ENCODE measurements around the gene TADA3. TPM values are rescaled to one million over a fixed set of nuclear protein-coding genes. Genes with fewer than 3 reads are reported as not detected.

Gene TADA3
- total and polyA plus RNA-seq, 2 experiments from 2014 or later = 29.1 to 61.7 TPM

DNA sequence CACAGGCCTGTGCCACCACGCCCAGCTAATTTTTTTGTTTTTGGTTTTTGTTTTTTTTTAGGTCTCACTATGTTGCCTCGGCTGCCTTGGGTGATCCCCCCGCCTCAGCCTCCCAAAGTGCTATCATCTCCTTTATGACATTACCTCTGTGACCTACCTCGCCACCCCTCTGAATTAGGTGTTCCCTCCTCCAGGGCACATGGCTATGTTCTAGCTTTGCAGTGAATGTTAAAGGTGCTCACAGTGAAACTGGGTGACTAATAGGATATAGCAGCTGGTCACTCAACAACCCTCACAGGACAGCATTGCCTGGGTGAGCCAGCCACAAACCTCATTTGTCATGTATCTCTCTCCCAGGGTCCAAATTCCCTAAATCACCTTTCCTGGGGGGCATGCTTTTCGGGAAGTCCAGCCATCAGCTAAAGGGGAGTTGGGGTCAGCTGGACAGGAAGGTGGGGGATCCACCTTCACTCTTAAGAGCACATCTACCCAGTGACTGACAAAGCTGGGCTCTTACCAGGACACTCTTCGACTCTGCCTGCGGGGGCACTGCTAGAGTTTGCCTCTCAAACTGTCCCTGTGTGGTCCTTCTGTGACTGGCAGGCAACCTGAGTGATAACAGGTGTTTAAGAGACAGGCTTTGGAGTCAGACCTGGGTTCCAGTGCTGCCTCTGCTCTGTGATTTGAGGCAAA, 16.2 kb upstream of the TADA3 start (continued):
- TF ChIP-seq, protein P1, sequence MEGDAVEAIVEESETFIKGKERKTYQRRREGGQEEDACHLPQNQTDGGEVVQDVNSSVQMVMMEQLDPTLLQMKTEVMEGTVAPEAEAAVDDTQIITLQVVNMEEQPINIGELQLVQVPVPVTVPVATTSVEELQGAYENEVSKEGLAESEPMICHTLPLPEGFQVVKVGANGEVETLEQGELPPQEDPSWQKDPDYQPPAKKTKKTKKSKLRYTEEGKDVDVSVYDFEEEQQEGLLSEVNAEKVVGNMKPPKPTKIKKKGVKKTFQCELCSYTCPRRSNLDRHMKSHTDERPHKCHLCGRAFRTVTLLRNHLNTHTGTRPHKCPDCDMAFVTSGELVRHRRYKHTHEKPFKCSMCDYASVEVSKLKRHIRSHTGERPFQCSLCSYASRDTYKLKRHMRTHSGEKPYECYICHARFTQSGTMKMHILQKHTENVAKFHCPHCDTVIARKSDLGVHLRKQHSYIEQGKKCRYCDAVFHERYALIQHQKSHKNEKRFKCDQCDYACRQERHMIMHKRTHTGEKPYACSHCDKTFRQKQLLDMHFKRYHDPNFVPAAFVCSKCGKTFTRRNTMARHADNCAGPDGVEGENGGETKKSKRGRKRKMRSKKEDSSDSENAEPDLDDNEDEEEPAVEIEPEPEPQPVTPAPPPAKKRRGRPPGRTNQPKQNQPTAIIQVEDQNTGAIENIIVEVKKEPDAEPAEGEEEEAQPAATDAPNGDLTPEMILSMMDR (conservative IDR thresholded peaks at IDR 0.05; ENCODE audit: low read depth in 2 of 2) = peak; percentile 40 to 46; a peak in 3 of 4 replicates
- TF ChIP-seq ZNF331 (CRISPR knock-in tag; IDR thresholded peaks at IDR 0.05; ENCODE audit: low read depth) (no peak), JUNB (IDR thresholded peaks at IDR 0.05; ENCODE audit: unreplicated experiment) (no peak), ZNF114 (CRISPR knock-in tag; IDR thresholded peaks at IDR 0.05) (no peak), NANOG (IDR thresholded peaks at IDR 0.05; ENCODE audit: borderline replicate concordance) (no peak), EZH2phosphoT487 (IDR thresholded peaks at IDR 0.05; ENCODE audit: unreplicated experiment) (no peak), EZH2 (IDR thresholded peaks at IDR 0.05; ENCODE audit: low read depth, unreplicated experiment) (no peak)
- TF ChIP-seq, protein P2, sequence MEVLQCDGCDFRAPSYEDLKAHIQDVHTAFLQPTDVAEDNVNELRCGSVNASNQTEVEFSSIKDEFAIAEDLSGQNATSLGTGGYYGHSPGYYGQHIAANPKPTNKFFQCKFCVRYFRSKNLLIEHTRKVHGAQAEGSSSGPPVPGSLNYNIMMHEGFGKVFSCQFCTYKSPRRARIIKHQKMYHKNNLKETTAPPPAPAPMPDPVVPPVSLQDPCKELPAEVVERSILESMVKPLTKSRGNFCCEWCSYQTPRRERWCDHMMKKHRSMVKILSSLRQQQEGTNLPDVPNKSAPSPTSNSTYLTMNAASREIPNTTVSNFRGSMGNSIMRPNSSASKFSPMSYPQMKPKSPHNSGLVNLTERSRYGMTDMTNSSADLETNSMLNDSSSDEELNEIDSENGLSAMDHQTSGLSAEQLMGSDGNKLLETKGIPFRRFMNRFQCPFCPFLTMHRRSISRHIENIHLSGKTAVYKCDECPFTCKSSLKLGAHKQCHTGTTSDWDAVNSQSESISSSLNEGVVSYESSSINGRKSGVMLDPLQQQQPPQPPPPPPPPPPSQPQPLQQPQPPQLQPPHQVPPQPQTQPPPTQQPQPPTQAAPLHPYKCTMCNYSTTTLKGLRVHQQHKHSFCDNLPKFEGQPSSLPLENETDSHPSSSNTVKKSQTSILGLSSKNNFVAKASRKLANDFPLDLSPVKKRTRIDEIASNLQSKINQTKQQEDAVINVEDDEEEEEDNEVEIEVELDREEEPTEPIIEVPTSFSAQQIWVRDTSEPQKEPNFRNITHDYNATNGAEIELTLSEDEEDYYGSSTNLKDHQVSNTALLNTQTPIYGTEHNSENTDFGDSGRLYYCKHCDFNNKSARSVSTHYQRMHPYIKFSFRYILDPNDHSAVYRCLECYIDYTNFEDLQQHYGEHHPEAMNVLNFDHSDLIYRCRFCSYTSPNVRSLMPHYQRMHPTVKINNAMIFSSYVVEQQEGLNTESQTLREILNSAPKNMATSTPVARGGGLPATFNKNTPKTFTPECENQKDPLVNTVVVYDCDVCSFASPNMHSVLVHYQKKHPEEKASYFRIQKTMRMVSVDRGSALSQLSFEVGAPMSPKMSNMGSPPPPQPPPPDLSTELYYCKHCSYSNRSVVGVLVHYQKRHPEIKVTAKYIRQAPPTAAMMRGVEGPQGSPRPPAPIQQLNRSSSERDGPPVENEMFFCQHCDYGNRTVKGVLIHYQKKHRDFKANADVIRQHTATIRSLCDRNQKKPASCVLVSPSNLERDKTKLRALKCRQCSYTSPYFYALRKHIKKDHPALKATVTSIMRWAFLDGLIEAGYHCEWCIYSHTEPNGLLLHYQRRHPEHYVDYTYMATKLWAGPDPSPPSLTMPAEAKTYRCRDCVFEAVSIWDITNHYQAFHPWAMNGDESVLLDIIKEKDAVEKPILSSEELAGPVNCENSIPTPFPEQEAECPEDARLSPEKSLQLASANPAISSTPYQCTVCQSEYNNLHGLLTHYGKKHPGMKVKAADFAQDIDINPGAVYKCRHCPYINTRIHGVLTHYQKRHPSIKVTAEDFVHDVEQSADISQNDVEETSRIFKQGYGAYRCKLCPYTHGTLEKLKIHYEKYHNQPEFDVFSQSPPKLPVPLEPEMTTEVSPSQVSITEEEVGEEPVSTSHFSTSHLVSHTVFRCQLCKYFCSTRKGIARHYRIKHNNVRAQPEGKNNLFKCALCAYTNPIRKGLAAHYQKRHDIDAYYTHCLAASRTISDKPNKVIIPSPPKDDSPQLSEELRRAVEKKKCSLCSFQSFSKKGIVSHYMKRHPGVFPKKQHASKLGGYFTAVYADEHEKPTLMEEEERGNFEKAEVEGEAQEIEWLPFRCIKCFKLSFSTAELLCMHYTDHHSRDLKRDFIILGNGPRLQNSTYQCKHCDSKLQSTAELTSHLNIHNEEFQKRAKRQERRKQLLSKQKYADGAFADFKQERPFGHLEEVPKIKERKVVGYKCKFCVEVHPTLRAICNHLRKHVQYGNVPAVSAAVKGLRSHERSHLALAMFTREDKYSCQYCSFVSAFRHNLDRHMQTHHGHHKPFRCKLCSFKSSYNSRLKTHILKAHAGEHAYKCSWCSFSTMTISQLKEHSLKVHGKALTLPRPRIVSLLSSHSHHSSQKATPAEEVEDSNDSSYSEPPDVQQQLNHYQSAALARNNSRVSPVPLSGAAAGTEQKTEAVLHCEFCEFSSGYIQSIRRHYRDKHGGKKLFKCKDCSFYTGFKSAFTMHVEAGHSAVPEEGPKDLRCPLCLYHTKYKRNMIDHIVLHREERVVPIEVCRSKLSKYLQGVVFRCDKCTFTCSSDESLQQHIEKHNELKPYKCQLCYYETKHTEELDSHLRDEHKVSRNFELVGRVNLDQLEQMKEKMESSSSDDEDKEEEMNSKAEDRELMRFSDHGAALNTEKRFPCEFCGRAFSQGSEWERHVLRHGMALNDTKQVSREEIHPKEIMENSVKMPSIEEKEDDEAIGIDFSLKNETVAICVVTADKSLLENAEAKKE (CRISPR knock-in tag; IDR thresholded peaks at IDR 0.05) = no peak

All from GM23338 (cell line).